GM19239 (cell line): ENCODE results near the gene CTSF.
"Not testable (repeated sequence)": the region's sequence is repeated elsewhere in the genome, so short reads cannot be mapped to it uniquely, and the experiment has no call there.

Experiments
- DNase-seq: peaks from one replicate; pipeline ENCODE4 v3.0.0; 2011; ENCODE audit warnings: low spot score; ENCODE audit not compliant: insufficient read length
- FAIRE-seq: peaks from 2 replicates; lab custom pipeline; 2011; peaks lifted over from hg19 to GRCh38; lab: Jason Lieb, UNC

CTSF gene

DNA sequence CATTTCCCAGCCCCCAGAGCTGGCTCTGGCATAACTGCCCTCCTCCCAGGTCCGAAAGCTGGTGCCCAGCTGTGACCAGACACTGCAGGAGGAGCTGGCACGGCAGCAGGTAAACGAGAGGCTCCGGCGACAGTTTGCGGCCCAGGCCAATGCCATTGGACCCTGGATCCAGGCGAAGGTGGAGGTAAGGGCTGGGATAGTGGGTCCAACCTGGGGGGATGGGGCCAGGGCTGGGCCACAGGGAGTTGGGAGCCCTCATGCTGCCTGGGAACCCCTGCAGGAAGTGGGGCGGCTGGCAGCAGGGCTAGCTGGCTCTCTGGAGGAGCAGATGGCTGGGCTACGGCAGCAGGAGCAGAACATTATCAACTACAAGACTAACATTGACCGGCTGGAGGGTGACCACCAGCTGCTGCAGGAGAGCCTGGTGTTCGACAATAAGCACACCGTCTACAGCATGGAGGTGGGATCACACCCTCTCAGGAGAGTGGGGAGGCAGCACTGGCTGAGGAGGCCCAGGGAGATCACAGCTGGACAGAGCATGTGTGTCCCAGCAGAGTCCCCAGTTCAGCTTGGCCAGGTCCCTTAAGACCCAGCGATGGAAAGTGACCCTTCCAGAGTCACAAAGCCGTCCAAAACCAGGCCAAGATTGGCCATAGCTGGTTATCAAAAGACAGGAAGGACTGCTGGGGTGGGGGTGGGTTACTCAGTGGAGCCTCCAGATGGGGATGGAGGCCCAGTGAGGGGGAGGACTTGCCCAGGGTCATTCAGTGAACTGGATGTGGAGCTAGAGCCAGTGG lies 7.0 kb downstream of the CTSF start:
- FAIRE-seq (no peak), DNase-seq (no peak)

DNA sequence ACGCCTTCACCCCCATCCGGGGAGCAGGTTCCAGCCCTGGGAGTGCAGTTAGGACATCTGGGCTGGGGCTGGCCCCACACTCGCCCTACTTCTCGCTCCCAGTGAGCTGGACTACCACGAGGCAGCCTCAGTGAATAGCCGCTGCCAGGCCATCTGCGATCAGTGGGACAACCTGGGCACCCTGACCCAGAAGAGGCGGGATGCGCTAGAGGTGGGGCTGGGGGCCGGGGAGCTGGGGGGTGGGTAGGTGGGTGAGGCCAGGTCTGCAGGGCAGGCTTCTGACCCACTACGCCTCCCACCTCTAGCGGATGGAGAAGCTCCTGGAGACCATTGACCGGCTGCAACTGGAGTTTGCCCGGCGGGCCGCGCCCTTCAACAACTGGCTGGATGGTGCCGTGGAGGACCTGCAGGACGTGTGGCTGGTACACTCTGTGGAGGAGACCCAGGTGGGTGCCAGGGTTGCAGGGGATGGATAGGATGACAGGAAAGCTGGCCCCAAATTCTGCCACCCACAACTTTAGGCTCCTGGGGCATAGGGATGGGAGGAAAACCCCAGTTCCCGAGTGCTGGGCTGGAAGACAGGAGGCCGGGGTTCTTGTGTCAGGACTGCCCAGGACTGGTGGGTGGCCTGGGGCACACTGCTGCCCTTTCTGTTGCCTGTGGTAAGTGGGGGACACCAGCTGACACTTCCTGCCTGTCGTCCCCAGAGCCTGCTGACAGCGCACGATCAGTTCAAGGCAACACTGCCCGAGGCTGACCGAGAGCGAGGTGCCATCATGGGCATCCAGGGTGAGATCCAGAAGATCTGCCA lies 8.3 kb downstream of the CTSF start:
- FAIRE-seq, result no peak

GRCh38 chr11:66559142-66559865 lies 9.1 kb downstream of the CTSF start:
- FAIRE-seq (no peak), DNase-seq (no peak)

More for the DNA sequence above, 8.3 kb downstream of the CTSF start:
- DNase-seq, result no peak

DNA sequence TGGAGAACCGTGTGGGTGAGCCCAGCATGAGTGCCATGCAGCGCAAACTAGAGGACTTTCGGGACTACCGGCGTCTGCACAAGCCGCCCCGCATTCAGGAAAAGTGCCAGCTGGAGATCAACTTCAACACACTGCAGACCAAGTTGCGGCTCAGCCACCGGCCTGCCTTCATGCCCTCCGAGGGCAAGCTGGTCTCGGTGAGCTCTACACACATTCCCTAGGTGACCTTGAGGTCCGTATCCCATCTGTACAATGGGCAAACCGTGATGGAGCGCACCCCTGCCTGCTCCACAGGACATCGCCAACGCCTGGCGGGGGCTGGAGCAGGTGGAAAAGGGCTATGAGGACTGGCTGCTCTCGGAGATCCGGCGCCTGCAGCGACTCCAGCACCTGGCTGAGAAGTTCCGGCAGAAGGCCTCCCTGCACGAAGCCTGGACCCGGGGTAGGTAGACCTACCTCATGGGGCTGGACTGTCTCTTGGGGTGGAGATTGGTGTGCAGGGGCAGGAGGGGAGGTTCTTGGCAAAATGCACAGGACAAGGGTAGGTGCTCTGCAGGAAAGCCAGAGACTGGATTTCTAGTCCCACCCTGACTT lies 10.6 kb downstream of the CTSF start:
- DNase-seq (no peak), FAIRE-seq (no peak)

GRCh38 chr11:66556086-66556485 lies 12.3 kb downstream of the CTSF start:
- DNase-seq (no peak), FAIRE-seq (no peak)

DNA sequence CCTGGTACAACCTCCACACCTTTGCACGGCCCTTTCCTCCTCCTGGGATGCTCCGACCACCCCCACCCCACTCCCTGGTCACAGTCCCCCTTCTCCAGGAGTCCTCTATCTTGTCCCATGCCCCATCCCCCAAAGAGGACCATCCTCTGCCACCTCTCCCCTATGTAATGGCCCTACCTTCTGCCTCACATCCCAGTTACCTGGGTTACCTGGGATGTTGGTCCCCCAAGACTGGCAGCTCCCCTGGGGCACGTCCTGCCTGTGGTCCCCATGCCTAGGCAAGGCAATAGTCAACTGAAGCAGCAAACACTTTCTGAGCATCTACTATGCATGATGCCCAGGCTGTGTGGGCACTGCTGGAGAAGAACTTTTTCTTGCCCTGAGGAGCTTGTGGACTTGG lies 13.0 kb downstream of the CTSF start:
- FAIRE-seq (no peak), DNase-seq (no peak)

- DNase-seq (no peak), FAIRE-seq (no peak)
Measured at GRCh38 chr11:66554602-66555001, 13.8 kb downstream of the CTSF start.

DNA sequence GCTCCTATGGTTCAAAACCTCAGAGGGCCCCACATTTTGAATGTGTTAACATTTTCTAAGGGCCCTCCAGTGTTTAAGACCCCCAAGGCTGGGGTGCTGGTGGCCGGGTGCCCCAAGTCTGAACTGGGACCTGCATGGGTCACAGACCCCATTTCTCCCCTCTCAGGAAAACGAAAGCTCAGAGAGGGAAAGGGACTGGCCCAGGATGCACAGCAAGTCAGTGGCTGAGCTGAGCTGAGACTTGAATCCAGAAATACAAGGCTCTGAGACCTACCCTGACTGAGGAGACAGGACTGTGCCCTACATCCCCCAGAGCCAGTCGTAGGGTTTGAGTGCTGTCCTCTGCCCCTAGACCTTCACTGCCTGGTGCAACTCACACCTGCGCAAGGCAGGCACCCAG lies 17.5 kb downstream of the CTSF start:
- DNase-seq, result no peak
- no peak for FAIRE-seq

DNA sequence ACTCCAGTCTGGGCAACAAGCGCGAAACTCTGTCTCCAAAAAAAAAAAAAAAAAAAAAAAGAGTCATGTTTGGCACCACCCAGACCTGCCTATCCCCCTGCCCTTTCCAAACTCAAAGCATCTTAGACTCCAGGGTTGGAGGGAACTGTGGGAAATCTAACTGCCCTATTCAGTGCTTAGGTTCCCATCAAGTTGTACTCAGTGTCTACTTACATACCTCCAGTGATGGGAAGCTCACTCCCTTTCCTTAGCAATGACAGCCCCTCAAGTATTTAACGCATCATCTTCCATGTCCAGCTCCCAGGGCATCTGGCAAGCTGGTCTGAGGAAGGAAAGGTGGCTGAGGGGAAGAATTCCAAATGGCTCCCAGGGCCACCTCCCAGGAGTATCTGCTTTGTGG lies 18.7 kb downstream of the CTSF start:
- no peak for FAIRE-seq
- DNase-seq, result no peak

DNA sequence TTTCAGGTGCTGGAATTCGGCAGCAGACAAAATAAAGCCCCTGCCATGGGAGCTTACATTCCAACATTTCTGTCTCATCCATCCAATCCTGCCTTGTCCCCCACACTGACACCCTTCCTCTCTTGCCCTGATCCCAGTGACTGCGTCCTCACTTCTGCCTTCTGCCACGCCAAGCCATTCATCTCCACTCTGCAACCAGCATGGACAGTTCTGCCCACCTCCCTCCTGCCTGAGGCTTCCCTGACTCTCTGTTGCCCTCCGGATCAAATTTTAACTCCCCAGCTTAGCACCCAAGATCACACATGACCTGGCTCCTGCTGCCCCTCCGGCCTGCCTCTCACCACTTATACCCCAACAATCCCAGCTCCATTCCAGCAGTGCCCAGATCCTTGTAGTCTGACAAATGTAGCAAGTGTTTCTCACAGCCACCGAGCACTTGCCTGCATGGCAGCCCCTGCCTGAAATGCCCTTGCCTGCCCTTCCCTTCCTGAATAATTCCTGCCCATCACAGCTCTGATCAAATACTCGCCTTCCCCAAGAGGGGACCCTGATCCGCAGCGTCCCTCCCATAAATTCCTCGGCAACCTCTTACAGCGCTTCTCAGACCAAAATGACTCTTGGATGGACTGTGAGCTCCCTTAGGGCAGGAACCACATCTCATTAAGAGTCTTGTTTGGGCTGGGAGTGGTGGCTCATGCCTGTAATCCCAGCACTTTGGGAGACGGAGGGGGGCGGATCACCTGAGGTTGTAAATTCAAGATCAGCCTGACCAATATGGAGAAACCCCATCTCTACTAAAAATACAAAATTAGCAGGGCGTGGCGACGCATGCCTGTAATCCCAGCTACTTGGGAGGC lies 19.4 kb downstream of the CTSF start:
- DNase-seq (no peak), FAIRE-seq (no peak)

- DNase-seq (no peak), FAIRE-seq (no peak)
Measured at GRCh38 chr11:66548041-66548440, 20.4 kb downstream of the CTSF start.

- FAIRE-seq (no peak), DNase-seq (no peak)
Measured at GRCh38 chr11:66547662-66548009, 20.8 kb downstream of the CTSF start.

DNA sequence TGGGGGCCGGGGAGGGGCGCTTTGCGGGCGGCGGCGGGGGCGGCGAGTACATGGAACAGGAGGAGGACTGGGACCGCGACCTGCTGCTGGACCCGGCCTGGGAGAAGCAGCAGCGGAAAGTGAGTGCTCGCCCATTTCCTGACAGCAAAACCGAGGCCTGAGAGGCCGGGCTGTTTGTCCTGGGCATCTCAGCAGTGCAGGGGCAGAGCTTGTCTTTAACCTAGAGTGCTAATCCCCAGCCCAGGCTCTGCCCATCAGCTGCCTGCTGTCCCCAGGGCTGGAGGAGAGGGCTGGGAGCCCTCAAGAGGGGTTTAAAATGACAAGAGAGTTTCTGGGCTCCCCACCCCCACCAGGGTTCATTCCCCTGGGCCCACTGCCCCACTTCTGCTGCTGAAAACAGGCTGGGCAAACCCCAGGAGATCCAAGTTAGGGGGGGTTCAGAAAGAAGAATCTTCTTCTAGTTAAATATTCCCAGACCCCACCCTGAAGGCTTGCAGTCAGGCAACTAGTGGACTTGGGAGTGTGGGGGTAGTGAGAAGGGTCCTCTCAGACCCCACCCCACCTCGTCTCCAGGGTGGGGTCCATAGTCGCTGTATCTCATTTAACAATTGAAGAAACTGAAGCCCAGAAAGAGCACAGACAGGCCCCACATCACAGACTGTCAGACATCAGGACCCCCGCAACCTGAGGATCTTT lies 21.3 kb downstream of the CTSF start:
- no peak for DNase-seq
- no peak for FAIRE-seq

DNA sequence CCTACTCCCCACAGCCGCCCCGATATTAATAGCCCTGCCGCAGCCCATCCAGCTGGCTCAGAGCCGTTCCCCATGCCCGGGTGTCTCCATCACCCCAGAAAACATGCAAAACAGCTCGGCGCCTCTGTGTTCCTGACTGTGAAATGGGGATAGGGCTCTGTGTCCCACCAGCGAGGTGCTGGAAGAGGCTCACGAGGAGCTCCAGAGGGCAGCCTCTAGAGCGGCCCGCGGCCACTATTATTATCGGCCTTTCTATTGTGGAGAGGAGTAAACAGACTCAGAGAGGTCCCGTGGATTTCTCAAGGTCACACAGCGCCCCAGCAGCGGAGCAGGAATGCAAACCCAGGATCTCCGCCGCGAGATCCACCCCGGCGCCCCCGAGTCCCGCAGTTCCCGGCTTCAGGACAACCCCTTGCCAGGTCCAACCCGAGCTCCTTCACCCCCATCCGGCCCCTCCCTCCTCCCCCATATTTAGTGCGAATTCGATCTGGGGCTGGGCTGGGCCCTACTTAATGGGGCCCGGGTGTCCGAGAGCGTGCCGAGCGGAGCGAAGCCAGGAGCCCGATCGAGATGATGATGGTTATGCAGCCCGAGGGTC lies 21.9 kb downstream of the CTSF start, which contains the start of gene ACTN3:
ACTN3 (plus strand) TSS at position 536 of the 598 bp plus-strand sequence; CDS start at position 571, 35 bp downstream.
- FAIRE-seq, result no peak

GRCh38 chr11:66545701-66546367 lies 22.6 kb downstream of the CTSF start, which contains the start of gene ZDHHC24:
Gene ZDHHC24, minus strand, starts transcription at chr11:66546048. Its CDS starts 45 bp downstream, at chr11:66546003.
- FAIRE-seq, result peak; percentile 95
- DNase-seq, result peak; percentile 98

More for the DNA sequence above, 21.9 kb downstream of the CTSF start, which contains the start of gene ACTN3:
- no peak for DNase-seq

DNA sequence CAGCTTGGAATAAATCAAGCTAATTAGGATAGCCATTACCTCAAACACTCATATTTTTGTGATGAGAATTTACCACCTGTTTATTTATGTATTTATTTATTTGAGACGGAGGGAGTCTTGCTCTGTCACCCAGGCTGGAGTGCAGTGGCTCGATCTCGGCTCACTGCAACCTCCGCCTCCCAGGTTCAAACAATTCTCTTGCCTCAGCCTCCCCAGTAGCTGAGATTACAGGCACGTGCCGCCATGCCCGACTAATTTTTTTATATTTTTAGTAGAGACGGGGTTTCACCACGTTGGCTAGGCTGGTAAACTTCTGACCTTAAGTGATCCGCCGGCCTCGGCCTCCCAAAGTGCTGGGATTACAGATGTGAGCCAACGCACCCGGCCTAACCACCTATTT lies 23.5 kb downstream of the CTSF start:
- not testable (repeated sequence) for DNase-seq
- FAIRE-seq, result peak; percentile 88

DNA sequence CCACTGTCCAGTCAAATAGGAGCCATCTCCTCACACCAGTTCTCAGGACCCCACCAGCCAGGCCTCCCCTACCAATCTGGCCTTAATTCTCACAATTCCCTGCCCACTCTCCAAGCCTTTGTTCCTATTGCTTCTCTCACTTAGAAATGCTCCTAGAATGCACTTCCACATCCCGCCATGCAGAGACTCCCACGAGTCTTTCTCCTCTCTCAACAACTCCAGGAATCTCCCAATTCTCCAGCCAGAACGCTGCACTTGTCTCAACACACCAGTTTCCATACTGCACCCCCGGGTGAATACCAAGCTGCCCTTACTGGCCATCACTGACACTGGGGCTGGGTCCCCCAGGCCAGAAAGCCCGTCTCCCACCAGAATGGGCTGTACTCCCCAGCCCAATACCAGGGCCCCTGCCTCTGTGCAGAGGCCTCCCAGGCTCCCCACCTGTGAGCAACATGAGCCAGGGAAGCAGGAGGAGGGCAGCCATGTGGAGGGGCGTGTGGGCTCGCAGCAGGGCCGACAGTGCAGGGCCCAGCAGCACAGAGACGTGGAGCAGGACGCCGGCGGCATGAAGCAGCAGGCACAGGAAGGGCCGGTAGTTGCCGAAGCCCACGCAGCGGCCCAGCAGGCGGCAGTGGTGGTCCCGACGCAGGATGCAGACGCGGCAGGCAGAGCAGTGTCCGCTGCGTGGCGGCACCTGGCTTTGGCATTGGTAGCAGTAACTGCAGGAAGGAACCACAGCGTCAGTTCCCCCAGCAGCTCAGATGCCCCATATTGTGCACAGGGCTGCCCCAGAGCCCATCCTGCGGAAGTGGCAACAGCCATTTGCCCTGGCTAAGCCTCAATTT lies 24.9 kb downstream of the CTSF start:
- FAIRE-seq, result peak; percentile 89
- DNase-seq, result peak; percentile 66
